ENCODE measurements around the gene DMRT1.

The DMRT1 gene

GRCh38 chr9:1007312-1007711, 165.8 kb downstream of the DMRT1 start:
- DNase-seq = no peak

GRCh38 chr9:1008216-1008615, 166.7 kb downstream of the DMRT1 start:
- DNase-seq = no peak

DNA sequence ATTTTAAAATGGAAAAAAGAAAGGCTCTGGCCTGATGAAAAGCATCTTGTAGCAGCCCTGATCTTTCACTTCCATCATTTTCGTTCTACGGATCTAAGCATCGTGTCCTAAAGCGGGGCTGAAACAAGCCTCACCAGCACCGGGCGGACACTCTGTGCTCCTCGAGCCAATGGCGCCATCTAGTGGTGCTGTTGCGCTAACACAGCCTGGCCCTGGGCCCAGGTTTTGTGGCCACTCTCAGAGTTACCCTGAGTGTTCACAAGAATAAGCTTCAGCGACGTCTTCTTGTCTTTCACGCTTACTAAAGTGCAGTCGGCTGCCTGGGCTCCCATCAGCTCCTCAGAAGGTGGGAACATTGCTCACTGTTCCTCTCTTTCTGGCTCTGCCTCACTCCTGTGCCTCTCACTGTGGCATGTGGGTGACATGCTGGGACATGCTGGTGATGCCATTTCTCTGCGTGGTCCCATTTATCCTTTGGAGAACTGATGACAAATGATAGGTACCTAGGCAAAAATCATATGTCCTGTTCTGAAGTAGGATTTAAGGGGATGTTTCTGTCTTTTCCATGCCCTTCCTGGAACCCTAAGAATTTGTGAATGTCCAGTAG, 167.7 kb downstream of the DMRT1 start:
- DNase-seq = peak; percentile 49

GRCh38 chr9:1013021-1013420, 171.5 kb downstream of the DMRT1 start:
- no peak for DNase-seq

- no peak for DNase-seq
These were observed 172.7 kb downstream of the DMRT1 start for GRCh38 chr9:1014225-1014624.

GRCh38 chr9:1014640-1015039, 173.1 kb downstream of the DMRT1 start:
- no peak for DNase-seq

DNA sequence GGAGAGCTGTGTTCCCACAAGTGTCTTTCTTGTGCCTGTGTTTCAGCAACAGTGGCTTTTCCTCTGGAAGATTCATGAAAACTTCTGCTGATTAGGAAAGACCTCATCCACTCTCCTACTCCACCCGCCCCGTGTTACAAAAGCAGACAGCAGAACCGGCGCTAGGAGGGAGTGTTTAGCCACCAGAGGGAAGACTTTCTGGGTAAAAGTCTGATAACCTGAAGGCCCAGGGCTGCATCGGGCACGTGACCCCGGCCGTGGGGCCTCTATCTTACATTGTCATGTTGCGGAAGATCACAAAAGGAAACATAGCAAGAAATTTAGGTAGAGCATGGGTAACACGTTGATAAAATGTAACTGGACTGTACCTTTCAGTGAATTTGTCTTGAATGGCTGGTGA, 176.6 kb downstream of the DMRT1 start:
- no peak for DNase-seq

Data from NCI-H146 (cell line).